Measurements from ENCODE around the gene TBXA2R. TPM values are rescaled to one million over a fixed set of nuclear protein-coding genes. Genes with fewer than 3 reads are reported as not detected.

Gene TBXA2R
- total and polyA plus RNA-seq, 2 of the 8 experiments (the other 6 are each of a cell fraction or from before 2014, with no cell fraction given), result 0.39 to 0.50 TPM

GRCh38 chr19:3610745-3611717, 4.4 kb upstream of the TBXA2R start:
- Histone ChIP-seq H3K4me3 (ENCODE audit: extremely low read depth in 1 of 4, insufficient read depth in 2 of 4, low read depth in 3 of 4, low read length in 4 of 4) (no peak overlapping the region), H3K14ac (ENCODE audit: insufficient read length) (no peak overlapping the region), H3K9ac (replicated peaks in 1 of 4; ENCODE audit: extremely low read depth in 1 of 4, low read depth in 3 of 4, low read length in 3 of 4) (no peak overlapping the region), H2BK5ac (ENCODE audit: low read depth, low read length) (no peak overlapping the region), H4K5ac (ENCODE audit: insufficient read length, low read depth, low read length) (no peak overlapping the region), H2BK120ac (replicated peaks; ENCODE audit: low read depth, low read length) (no peak overlapping the region), H2BK20ac (ENCODE audit: low read length) (no peak overlapping the region), H3K36me3 (ENCODE audit: control insufficient read depth in 2 of 4, insufficient read depth in 4 of 4, low read length in 3 of 4) (peaks cover 0 to 21% (median 3%) of the 10 kb centered on the region in 4 experiments; a peak in 2 of 8 replicates), H4K20me1 (replicated peaks in 1 of 2; ENCODE audit: control insufficient read depth in 1 of 2, insufficient read depth in 2 of 2, low read length in 2 of 2) (peaks cover 2 to 13% of the 10 kb centered on the region in 2 experiments), H2AK5ac (ENCODE audit: low read depth, low read length) (no peak overlapping the region), H3K4me2 (ENCODE audit: insufficient read depth in 1 of 2, low read depth in 2 of 2, low read length in 2 of 2) (no peak overlapping the region), H3K79me2 (ENCODE audit: control insufficient read depth in 1 of 2, insufficient read depth in 2 of 2, low read length in 2 of 2) (no peaks in the 10 kb centered on the region), H3K27me3 (replicated peaks in 1 of 4; ENCODE audit: control insufficient read depth in 3 of 4, extremely low read depth in 1 of 4, insufficient read depth in 3 of 4, low read length in 3 of 4) (peaks cover 0 to 3% (median 1%) of the 10 kb centered on the region in 4 experiments; a peak in 5 of 7 replicates), H2BK15ac (ENCODE audit: low read length) (no peak overlapping the region), H3K23ac (ENCODE audit: insufficient read length) (no peak overlapping the region), H3K23me2 (ENCODE audit: low read depth, low read length) (peaks cover 14% of the 10 kb centered on the region; the same call in 1 of the 2 replicates), H2AFZ (ENCODE audit: low read length) (no peak overlapping the region), H2BK12ac (ENCODE audit: low read depth, low read length) (no peak overlapping the region), H3K9me3 (ENCODE audit: insufficient read depth in 2 of 2, low read depth in 1 of 2, low read length in 1 of 2) (no peaks in the 10 kb centered on the region), H3K27ac (ENCODE audit: low read depth, low read length) (no peak overlapping the region), H3K56ac (replicated peaks; ENCODE audit: insufficient read length, low read depth, low read length) (no peak overlapping the region), H3K4ac (replicated peaks; ENCODE audit: insufficient read length, low read depth, low read length) (no peak overlapping the region), H3K79me1 (ENCODE audit: low read depth, low read length) (no peaks in the 10 kb centered on the region; the same call in 1 of the 2 replicates), H4K91ac (replicated peaks; ENCODE audit: insufficient read length, low read length) (no peak overlapping the region), H3K18ac (ENCODE audit: extremely low read depth, low read length) (no peak overlapping the region), H3K4me1 (replicated peaks in 1 of 4; ENCODE audit: control insufficient read depth in 3 of 4, insufficient read depth in 4 of 4, low read length in 3 of 4) (peaks cover 3 to 12% (median 10%) of the 10 kb centered on the region in 4 experiments), H4K8ac (ENCODE audit: extremely low read depth, insufficient read depth, low read length) (no peak overlapping the region)
- ChIA-PET POLR2A (ENCODE audit: partially characterized antibody) (no interaction called here), CTCF (ENCODE audit: partially characterized antibody) (interaction anchor here (0.9 to 4.0 kb wide), 5 partner anchors 8 to 26 kb away, joined by 3 to 23 read pairs (median 4); partner anchors contain the start of gene GIPC3)
- no peak for FAIRE-seq
- 91% methylated on average over 31 of the region's 41 CpGs; no CpG with 5 or more reads in 1 of the 2 experiments for WGBS, 2 experiments (ENCODE audit: extremely low coverage in 1 of 2, insufficient coverage in 1 of 2, insufficient read length in 1 of 2, insufficient replicate concordance in 2 of 2, low coverage in 1 of 2, low lambda C conversion rate in 2 of 2, missing lambda C conversion rate in 1 of 2)
- no peak for TF ChIP-seq CTCF (IDR thresholded peaks at IDR 0.05; ENCODE audit: control extremely low read depth in 1 of 3, insufficient read depth in 1 of 3, low read depth in 1 of 3, low read length in 3 of 3)
- no peak for TF ChIP-seq SUZ12 (IDR thresholded peaks at IDR 0.05; ENCODE audit: low read length)
- no peak for TF ChIP-seq CHD1 (IDR thresholded peaks at IDR 0.05; ENCODE audit: low read depth, low read length)
- DNase-seq (ENCODE audit: low read depth in 1 of 2, low spot score in 2 of 2), result no peak
